ENCODE results near the gene FIBCD1.
"Not testable (repeated sequence)": the region's sequence is repeated elsewhere in the genome, so short reads cannot be mapped to it uniquely, and the experiment has no call there.

FIBCD1 gene

DNA sequence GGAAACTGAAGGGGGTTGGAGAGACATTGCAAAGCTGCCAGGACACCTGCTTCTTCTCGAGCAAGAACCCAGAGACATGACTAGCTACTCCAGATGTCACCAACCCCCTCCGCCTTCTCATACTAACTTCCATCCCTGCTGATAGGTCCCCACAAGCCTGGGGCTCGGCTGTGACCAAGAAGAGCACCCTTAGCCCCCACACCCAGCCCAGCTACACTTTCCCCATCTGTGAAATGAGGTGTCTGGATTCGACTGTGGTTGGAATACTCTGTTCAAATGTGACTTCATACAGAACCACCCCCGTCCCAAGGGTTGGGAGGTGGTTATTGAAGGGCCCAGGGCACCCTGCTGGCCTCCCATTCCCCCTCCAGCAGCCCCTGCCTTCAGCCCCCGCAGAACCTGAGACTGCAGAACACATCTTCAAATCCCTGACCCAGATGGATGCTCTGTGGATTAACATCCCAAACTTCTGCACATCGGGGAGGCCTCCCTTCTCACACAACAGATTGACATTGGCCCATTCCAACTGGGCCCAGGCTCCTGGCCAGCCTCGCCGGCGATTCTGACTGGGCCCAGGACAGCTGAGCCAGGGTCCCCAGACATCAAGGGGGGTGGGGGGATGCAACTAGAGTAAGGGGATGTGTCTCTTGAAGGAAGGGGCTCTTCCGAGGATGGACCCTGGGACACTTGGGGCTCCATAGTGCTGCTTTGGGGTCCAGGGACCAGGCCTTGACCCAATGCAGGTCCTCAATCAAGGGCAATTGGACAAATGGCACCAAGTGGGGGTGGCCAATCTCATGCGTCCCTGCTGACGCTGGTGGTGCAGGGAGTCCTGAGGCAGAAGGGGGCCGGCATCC lies 21.7 kb upstream of the FIBCD1 start:
- DNase-seq (ENCODE audit: extremely low read depth, insufficient read length) = no peak
- Histone ChIP-seq H3K4me3 (replicated peaks; ENCODE audit: low read depth, low read length) (no peak overlapping the region), H3K27me3 (replicated peaks; ENCODE audit: control insufficient read depth, insufficient read depth, low read length) (no peaks in the 10 kb centered on the region), H3K36me3 (ENCODE audit: control insufficient read depth, insufficient read depth, low read length) (no peaks in the 10 kb centered on the region)
- TF ChIP-seq, protein P1, sequence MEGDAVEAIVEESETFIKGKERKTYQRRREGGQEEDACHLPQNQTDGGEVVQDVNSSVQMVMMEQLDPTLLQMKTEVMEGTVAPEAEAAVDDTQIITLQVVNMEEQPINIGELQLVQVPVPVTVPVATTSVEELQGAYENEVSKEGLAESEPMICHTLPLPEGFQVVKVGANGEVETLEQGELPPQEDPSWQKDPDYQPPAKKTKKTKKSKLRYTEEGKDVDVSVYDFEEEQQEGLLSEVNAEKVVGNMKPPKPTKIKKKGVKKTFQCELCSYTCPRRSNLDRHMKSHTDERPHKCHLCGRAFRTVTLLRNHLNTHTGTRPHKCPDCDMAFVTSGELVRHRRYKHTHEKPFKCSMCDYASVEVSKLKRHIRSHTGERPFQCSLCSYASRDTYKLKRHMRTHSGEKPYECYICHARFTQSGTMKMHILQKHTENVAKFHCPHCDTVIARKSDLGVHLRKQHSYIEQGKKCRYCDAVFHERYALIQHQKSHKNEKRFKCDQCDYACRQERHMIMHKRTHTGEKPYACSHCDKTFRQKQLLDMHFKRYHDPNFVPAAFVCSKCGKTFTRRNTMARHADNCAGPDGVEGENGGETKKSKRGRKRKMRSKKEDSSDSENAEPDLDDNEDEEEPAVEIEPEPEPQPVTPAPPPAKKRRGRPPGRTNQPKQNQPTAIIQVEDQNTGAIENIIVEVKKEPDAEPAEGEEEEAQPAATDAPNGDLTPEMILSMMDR (IDR thresholded peaks at IDR 0.05; ENCODE audit: insufficient read depth, low read length, poor library complexity, severe bottlenecking) = no peak

DNA sequence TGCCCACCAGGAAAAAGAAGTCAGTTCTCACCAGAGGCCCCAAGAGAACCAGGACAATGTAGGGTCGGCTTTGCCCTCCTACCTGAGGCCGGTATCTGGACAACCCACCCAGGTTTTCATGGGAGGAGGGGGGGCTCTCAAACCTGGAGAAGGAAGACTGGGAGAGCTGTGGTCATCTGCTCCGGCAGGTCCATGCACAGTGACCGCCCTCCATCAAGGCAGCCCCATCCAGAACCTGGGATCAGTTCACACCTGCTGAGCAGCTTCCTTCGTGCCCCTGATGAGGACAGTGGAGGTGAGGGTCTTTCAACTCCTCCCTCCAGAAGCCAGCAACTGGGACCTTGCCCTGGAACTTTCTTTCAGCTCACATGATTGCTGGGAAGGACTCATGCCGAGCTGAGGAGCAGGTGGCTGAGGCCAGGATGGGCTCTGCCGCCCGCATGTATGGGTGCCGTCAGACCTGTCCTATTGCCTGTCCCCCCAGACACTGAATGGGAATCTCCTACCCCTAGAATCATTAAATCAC lies 20.8 kb upstream of the FIBCD1 start:
- no peaks in the 10 kb centered on the region for H3K36me3 ChIP-seq (ENCODE audit: control insufficient read depth, insufficient read depth, low read length)
- H3K27me3 ChIP-seq (replicated peaks; ENCODE audit: control insufficient read depth, insufficient read depth, low read length) = no peaks in the 10 kb centered on the region
- H3K4me3 ChIP-seq (replicated peaks; ENCODE audit: low read depth, low read length) = no peak overlapping the region
- no peak for DNase-seq (ENCODE audit: extremely low read depth, insufficient read length)
- TF ChIP-seq, protein P1 (IDR thresholded peaks at IDR 0.05; ENCODE audit: insufficient read depth, low read length, poor library complexity, severe bottlenecking) = no peak

DNA sequence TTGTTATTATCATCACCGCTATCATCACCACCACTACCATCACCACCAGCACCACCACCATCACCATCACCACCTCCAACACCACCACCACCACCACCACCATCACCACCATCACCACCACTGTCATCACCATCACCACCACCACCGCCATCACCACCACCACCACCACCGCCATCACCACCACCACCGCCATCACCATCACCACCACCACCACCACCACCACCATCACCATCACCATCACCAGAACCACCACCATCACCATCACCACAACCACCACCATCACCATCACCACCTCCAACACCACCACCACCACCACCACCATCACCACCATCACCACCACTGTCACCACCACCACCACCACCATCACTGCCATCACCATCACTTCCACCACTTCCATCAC lies 19.5 kb upstream of the FIBCD1 start:
- not testable (repeated sequence) for H3K36me3 ChIP-seq (ENCODE audit: control insufficient read depth, insufficient read depth, low read length); H3K27me3 ChIP-seq (replicated peaks; ENCODE audit: control insufficient read depth, insufficient read depth, low read length)

DNA sequence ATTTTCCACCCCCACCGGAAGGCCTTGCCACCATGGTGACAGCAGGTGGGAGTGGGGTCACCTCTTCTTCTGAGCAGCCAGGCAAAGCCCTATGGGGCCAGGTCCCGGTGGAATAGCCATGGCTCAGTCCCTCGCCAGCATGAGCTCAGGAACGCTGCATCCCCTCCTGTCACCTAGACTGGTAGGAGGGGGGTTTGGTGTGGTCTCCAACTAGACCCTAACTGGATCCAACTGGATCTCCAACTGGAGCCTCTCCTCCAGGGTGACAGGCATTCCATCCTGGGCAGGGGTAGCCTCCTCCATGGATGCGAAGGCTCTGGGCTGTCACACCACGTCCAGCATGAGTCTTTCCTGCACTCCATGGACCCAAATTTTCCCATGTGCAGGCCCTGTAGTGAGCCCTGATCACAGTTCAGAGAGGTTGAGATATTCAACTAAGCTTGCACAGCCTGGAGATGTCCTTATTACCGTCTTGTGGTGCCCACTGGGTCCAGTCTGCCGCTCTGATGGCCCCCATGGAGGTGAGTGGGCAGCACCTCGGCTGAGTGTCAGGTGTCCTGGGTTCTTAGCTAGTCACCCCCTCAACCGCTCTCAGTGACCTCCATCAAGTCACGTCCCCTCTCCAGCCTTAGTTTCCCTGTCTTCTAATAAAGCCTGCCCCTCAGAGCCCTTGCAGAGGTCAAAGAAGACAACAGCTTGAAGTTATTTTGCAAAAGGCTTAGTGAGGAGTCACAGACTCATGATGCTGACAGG lies 18.6 kb upstream of the FIBCD1 start:
- no peak for DNase-seq (ENCODE audit: extremely low read depth, insufficient read length)
- no peaks in the 10 kb centered on the region; the same call in 1 of the 2 replicates for H3K27me3 ChIP-seq (replicated peaks; ENCODE audit: control insufficient read depth, insufficient read depth, low read length)
- TF ChIP-seq, protein P1 (IDR thresholded peaks at IDR 0.05; ENCODE audit: insufficient read depth, low read length, poor library complexity, severe bottlenecking) = no peak
- H3K4me3 ChIP-seq (replicated peaks; ENCODE audit: low read depth, low read length) = no peak overlapping the region
- no peaks in the 10 kb centered on the region for H3K36me3 ChIP-seq (ENCODE audit: control insufficient read depth, insufficient read depth, low read length)

More for the DNA sequence above, 19.5 kb upstream of the FIBCD1 start:
- H3K4me3 ChIP-seq (replicated peaks; ENCODE audit: low read depth, low read length); DNase-seq (ENCODE audit: extremely low read depth, insufficient read length): not testable (repeated sequence)

DNA sequence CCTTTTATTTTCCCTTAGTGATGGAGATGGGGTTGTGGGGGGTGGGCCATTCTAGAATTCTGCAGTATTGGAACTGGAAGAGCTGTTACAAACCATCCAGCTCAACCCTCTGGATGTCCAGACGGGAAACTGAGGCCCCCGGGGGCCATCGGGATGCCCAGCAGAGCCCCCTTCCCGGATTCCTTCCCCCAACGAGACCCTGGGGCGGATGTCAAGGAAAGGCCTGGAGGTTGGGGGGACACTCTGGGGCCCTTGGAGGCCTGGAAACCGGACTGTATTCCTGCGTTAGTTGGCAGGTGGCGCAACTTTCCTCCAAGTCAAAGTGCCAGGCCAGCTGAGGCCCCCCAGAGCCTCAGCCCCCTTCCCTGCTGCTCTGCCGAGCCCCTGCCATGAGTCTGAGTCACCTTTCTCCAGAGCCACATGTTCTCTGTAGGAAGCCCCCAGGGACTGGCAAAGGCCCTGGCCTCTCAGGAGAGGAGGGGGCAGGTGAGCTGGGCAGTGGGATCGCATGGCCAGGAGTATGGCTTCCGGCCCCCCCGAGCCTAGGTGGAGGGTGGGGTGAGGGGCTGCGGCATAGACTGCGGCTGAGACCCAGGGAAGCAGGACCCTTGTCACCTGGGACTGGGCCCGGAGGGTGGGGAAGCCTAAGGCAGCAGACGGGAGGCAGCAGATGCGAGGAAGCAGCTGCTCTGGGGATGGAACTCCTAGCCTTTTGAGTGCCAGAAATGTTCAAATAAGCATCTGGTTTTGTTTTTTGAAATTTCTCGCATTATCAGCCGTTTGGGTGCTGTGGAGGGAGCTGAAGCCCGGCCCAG lies 17.8 kb upstream of the FIBCD1 start:
- DNase-seq (ENCODE audit: extremely low read depth, insufficient read length) = no peak
- H3K27me3 ChIP-seq (replicated peaks; ENCODE audit: control insufficient read depth, insufficient read depth, low read length) = no peaks in the 10 kb centered on the region; the same call in 1 of the 2 replicates
- H3K4me3 ChIP-seq (replicated peaks; ENCODE audit: low read depth, low read length) = no peak overlapping the region
- H3K36me3 ChIP-seq (ENCODE audit: control insufficient read depth, insufficient read depth, low read length) = no peaks in the 10 kb centered on the region
- TF ChIP-seq, protein P1 (IDR thresholded peaks at IDR 0.05; ENCODE audit: insufficient read depth, low read length, poor library complexity, severe bottlenecking) = no peak

Data from GM06990 (cell line).